ENCODE results near the gene ARL17B. TPM values are rescaled to one million over a fixed set of nuclear protein-coding genes. Genes with fewer than 3 reads are reported as not detected.
"Not testable (repeated sequence)": the region's sequence is repeated elsewhere in the genome, so short reads cannot be mapped to it uniquely, and the experiment has no call there.

Gene ARL17B
- total RNA-seq, 1 experiment from 2014 or later, result 35.1 TPM

DNA sequence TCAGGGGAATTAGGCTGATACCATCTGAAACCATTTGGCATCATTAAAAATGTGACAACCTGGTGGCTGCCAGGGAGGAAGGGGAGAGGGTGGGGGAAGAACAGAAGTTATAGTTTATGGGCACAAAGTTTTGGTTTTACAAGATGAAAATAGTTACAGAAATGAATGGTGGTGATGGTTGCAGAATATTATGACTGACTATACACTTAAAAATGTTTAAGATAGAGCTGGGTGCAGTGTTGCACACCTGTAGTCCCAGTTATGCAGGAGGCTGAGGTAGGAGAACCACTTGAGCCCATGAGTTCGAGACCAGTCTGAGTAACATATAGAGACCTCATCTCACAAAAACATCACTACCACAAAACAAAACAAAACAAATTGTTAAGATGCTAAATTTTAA, 12.5 kb downstream of the ARL17B start:
- H3K9me3 ChIP-seq (replicated peaks); H3K27me3 ChIP-seq; H3K36me3 ChIP-seq; DNase-seq; H3K4me1 ChIP-seq; H3K27ac ChIP-seq; H3K4me3 ChIP-seq: not testable (repeated sequence)

DNA sequence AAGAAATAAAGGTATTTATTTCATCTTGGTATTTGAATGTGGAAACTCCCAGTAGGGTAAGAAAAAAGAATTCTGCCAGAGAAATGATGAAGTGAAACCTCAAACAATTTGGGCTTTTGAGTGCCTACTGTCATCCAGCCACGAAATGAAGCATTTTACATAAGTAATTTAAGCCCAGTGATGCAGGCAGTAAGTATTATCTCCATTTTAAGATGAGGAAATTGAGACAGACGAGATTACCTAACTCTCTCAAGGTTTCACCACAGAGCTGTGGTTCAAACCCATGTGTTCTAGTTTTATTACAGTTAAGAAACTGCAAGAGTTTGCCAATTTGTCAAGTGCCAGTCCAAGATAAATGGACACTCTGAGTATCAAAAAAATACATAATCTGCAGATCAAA, 13.2 kb downstream of the ARL17B start:
- H3K9me3 ChIP-seq (replicated peaks); H3K4me3 ChIP-seq; H3K27me3 ChIP-seq; DNase-seq; H3K27ac ChIP-seq; H3K36me3 ChIP-seq; H3K4me1 ChIP-seq: not testable (repeated sequence)

- H3K36me3 ChIP-seq, H3K4me1 ChIP-seq: not testable (repeated sequence)
Observed at GRCh38 chr17:46342131-46342530, 19.4 kb downstream of the ARL17B start.

GRCh38 chr17:46341220-46341619, 20.3 kb downstream of the ARL17B start:
- H3K27me3 ChIP-seq; H3K27ac ChIP-seq; H3K4me1 ChIP-seq; H3K36me3 ChIP-seq; H3K4me3 ChIP-seq; H3K9me3 ChIP-seq (replicated peaks); DNase-seq: not testable (repeated sequence)

More at GRCh38 chr17:46342131-46342530, 19.4 kb downstream of the ARL17B start:
- H3K27me3 ChIP-seq; H3K27ac ChIP-seq; DNase-seq; H3K9me3 ChIP-seq (replicated peaks); H3K4me3 ChIP-seq: not testable (repeated sequence)

DNA sequence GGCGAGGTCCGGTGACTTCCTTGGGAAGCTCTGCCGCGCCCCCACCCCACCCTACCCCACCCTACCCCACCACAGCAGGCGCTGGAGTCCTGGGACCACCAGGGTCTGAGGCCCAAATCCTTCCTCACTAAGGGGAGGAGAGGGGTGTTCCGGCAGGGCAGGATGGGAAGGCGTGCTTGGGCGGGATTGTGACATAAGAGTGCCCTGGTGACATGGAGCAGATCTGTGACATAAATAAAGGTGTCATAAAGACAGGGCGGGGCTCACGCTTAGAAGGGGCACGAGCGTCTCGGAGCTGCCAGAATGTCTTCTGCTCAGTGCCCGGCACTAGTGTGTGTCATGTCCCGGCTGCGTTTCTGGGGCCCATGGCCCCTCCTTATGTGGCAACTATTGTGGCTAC, 66.7 kb downstream of the ARL17B start, which contains the start of gene LRRC37A:
Gene LRRC37A, plus strand, starts transcription at position 301 of the 400 bp plus-strand sequence. Its CDS starts 3 bp downstream, at position 304.
- H3K4me1 ChIP-seq; H3K27ac ChIP-seq; H3K27me3 ChIP-seq; DNase-seq; H3K36me3 ChIP-seq; H3K9me3 ChIP-seq (replicated peaks); H3K4me3 ChIP-seq: not testable (repeated sequence)

DNA sequence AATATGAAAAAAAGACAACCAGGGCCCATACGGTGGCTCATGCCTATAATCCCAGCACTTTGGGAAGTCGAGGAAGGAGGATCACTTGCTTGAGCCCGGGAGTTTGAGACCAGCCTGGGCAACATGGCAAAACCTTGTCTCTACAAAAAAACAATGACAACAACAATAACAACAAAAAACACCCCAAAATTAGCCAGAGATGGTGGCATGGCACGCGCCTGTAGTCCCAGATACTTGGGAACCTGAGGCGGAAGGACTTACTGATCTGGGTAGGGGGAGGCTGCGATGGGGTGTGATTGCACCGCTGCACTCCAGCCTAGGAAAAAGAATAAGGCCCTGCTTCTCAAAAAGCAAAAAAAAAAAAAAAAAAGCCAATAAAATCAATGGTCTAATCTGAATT, 69.9 kb downstream of the ARL17B start:
- H3K27me3 ChIP-seq; DNase-seq; H3K9me3 ChIP-seq (replicated peaks); H3K36me3 ChIP-seq; H3K4me3 ChIP-seq; H3K4me1 ChIP-seq; H3K27ac ChIP-seq: not testable (repeated sequence)

- DNase-seq; H3K4me3 ChIP-seq; H3K36me3 ChIP-seq; H3K27ac ChIP-seq; H3K4me1 ChIP-seq; H3K27me3 ChIP-seq; H3K9me3 ChIP-seq (replicated peaks): not testable (repeated sequence)
Observed at GRCh38 chr17:46290906-46291546, 70.5 kb downstream of the ARL17B start.

- H3K27me3 ChIP-seq; H3K4me1 ChIP-seq; H3K9me3 ChIP-seq (replicated peaks); H3K4me3 ChIP-seq; H3K27ac ChIP-seq; H3K36me3 ChIP-seq; DNase-seq: not testable (repeated sequence)
Observed at GRCh38 chr17:46287587-46287986, 74.0 kb downstream of the ARL17B start.

- not testable (repeated sequence) for H3K4me1 ChIP-seq; H3K4me3 ChIP-seq; H3K27ac ChIP-seq; H3K27me3 ChIP-seq; H3K9me3 ChIP-seq (replicated peaks); H3K36me3 ChIP-seq
- DNase-seq, result peak; percentile 75 to 94
Observed at GRCh38 chr17:46286764-46287221, 74.8 kb downstream of the ARL17B start.

GRCh38 chr17:46285500-46285899, 76.1 kb downstream of the ARL17B start:
- H3K4me3 ChIP-seq; H3K4me1 ChIP-seq; H3K9me3 ChIP-seq (replicated peaks); H3K36me3 ChIP-seq; DNase-seq; H3K27ac ChIP-seq; H3K27me3 ChIP-seq: not testable (repeated sequence)

DNA sequence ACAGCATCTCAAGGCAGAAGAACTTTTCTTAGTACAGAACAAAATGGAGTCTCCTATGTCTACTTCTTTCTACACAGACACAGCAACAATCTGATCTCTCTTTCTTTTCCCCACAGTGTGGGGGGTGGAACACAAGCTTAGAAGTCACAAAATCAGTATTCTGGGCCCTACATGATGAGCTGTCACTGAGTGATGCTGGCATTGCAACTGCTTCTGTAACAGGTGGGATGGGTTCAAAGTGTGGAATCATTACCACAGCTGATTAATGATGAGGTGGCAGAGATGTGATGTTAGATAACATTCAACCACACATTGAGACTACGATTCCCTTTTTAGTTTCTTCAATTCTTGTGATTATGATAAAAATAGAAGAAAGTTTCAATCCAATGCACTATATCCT, 77.1 kb downstream of the ARL17B start:
- not testable (repeated sequence) for DNase-seq; H3K9me3 ChIP-seq (replicated peaks); H3K36me3 ChIP-seq; H3K4me1 ChIP-seq; H3K27me3 ChIP-seq; H3K4me3 ChIP-seq; H3K27ac ChIP-seq

DNA sequence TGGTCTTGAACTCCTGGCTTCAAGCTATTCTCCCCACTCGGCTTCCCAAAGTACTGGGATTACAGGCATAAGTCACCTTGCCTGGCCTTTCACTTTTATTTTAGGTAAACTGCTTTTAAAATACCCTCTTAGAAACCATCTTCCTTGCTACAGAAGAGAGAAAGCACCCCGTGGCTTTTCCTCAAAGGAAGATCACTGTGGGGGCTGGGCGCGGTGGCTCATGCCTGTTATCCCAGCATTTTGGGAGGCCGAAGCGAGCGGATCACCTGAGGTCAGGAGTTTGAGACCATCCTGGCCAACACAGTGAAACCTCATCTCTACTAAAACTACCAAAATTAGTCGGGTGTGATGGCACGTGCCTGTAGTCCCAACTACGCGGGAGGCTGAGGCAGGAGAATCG, 78.9 kb downstream of the ARL17B start:
- H3K27ac ChIP-seq; H3K9me3 ChIP-seq (replicated peaks); H3K4me1 ChIP-seq; H3K4me3 ChIP-seq; DNase-seq; H3K36me3 ChIP-seq; H3K27me3 ChIP-seq: not testable (repeated sequence)

DNA sequence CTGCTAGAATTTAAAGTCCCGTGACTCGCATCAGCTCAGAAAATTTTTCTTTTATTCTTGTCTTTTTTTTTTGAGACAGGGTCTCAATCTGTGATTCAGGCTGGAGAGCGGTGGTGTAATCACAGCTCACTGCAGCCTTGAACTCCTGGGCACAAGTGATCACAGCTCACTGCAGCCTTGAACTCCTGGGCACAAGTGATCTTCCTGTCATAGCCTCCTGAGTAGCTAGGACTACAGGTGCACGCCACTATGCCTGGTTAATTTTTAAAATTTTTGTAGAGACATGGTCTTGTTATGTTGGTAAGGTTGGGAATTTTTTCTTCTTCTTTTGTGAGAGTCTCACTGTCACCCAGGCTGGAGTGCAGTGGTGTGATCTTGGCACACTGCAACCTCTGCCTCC, 80.2 kb downstream of the ARL17B start:
- not testable (repeated sequence) for H3K27ac ChIP-seq; H3K36me3 ChIP-seq; DNase-seq; H3K4me1 ChIP-seq; H3K4me3 ChIP-seq; H3K9me3 ChIP-seq (replicated peaks); H3K27me3 ChIP-seq

- not testable (repeated sequence) for H3K4me1 ChIP-seq; H3K9me3 ChIP-seq (replicated peaks); H3K4me3 ChIP-seq; H3K27ac ChIP-seq; H3K27me3 ChIP-seq; DNase-seq; H3K36me3 ChIP-seq
Observed at GRCh38 chr17:46276728-46277479, 84.7 kb downstream of the ARL17B start.

- Histone ChIP-seq H3K4me1 (peaks cover 1% of the 10 kb centered on the region; the same call in 1 of the 2 replicates), H3K27ac (no peak overlapping the region), H3K9me3 (replicated peaks) (no peaks in the 10 kb centered on the region), H3K4me3 (no peak overlapping the region), H3K27me3 (no peaks in the 10 kb centered on the region), H3K36me3 (no peaks in the 10 kb centered on the region)
- no peak for DNase-seq
Observed at GRCh38 chr17:46274238-46274637, 87.3 kb downstream of the ARL17B start.

All from SJCRH30 (cell line).